Measurements from ENCODE around the gene ACVR2B. TPM values are rescaled to one million over a fixed set of nuclear protein-coding genes. Genes with fewer than 3 reads are reported as not detected.

Gene ACVR2B
- total RNA-seq, 2 experiments from 2014 or later = 4.5 to 4.7 TPM

DNA sequence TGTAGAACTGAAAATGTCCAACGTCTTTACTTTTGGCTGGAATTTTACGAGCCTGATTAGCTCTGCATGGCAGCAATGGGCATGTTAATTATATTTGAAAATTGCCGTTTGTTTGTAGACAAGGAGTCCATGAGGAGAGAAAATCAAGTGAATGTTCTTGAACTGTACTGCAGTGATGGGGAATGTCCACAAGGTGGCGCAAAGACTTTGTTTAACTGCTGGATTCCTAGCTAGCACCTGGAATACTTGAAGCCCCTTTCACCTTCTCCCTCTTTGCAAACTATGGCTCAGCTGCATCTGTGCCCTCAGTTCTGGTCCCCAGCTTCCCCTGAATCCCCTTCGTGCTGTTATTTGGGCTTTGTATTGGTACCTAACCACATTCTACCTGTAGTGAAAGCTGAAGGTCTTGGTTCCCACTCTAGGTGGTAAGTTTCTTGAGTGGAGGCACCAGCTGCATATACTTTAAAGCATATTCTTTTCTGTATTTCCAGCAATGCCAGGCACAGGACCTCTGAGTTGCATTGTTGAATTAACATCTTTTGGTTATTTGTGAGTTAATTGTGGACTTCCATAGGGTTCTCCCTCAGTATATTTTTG, 67.8 kb downstream of the ACVR2B start:
- no peaks in the 10 kb centered on the region for H3K27me3 Mint-ChIP-seq (ENCODE audit: low read depth)
- H3K27ac Mint-ChIP-seq = no peak overlapping the region
- DNase-seq (peak; percentile 75), ATAC-seq (peak; percentile 59)
- H3K36me3 Mint-ChIP-seq (ENCODE audit: low read depth) = peaks cover 40% of the 10 kb centered on the region
- H3K9me3 Mint-ChIP-seq (ENCODE audit: insufficient read depth) = no peaks in the 10 kb centered on the region
- no peak overlapping the region for H3K4me3 Mint-ChIP-seq
- POLR2A ChIA-PET = interaction anchor here (0.7 to 1.9 kb wide), 2 partner anchors 20 to 25 kb away, joined by 4 to 8 read pairs; partner anchors contain the start of gene EXOG
- CTCF ChIA-PET = interaction anchor here (0.6 to 8.8 kb wide), 49 partner anchors 9 to 767 kb away, joined by 3 to 190 read pairs (median 6); partner anchors contain the start of genes DLEC1, EXOG, OXSR1 and XYLB
- peaks cover 35% of the 10 kb centered on the region for H3K4me1 Mint-ChIP-seq (ENCODE audit: low read depth)

DNA sequence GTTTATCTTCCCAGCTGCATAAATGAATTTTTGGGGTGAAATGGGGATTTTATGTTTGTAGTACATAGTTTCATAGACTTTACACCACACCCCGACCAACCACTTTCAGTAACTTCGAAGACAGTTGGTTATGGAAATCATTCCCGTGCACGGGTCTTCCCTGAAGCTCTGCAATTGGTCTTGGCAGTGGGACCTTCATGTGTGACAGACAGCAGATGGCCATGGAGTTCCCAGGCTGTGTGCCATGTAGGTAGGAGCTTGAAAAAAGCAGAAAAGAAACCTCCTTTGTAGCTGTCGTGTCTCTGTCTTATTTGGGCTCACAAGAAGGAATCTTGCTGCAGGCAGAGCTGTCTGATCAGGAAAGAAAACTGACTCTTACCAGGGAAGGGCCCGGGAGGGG, 68.3 kb downstream of the ACVR2B start:
- no peak overlapping the region for H3K4me3 Mint-ChIP-seq
- no peak overlapping the region for H3K27ac Mint-ChIP-seq
- H3K36me3 Mint-ChIP-seq (ENCODE audit: low read depth) = peaks cover 35% of the 10 kb centered on the region
- no peak for DNase-seq
- ChIA-PET CTCF (interaction anchor here (0.6 to 8.8 kb wide), 42 partner anchors 8 to 766 kb away, joined by 3 to 190 read pairs (median 7); partner anchors contain the start of genes EXOG, OXSR1 and XYLB), POLR2A (interaction anchor here (0.6 to 1.9 kb wide), 3 partner anchors 19 to 889 kb away, joined by 4 to 8 read pairs (median 5); partner anchors contain the start of gene EXOG)
- H3K27me3 Mint-ChIP-seq (ENCODE audit: low read depth) = no peaks in the 10 kb centered on the region
- ATAC-seq = no peak
- H3K4me1 Mint-ChIP-seq (ENCODE audit: low read depth) = peaks cover 35% of the 10 kb centered on the region
- H3K9me3 Mint-ChIP-seq (ENCODE audit: insufficient read depth) = no peaks in the 10 kb centered on the region

DNA sequence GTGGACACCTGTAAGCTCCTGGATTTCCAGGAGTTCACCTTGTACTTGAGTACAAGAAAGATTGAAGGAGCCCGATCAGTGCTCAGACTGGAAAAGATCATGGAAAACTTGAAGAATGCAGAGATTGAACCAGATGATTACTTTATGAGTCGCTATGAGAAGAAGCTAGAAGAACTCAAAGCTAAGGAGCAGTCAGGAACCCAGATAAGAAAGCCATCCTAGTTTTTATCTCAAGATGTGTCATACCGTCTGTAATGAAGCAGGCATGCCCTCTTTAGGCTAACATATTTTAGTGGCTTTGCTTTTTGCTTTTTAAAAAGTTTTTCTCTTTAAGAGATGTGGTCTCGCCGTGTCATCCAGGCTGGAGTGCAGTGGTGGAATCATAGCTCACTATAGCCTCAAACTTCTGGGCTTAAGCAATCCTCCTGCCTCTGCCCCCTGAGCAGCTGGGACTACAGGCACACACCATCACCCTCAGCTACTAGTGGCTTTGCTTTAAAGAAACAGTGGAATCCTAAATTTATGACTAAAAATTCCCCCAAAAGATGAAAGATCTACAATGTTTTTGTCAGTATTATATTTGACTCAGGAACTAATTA, 70.5 kb downstream of the ACVR2B start:
- H3K4me1 Mint-ChIP-seq (ENCODE audit: low read depth) = peaks cover 22% of the 10 kb centered on the region
- DNase-seq = no peak
- no peaks in the 10 kb centered on the region for H3K9me3 Mint-ChIP-seq (ENCODE audit: insufficient read depth)
- H3K4me3 Mint-ChIP-seq = no peak overlapping the region
- no peak for ATAC-seq
- no peak overlapping the region for H3K27ac Mint-ChIP-seq
- H3K27me3 Mint-ChIP-seq (ENCODE audit: low read depth) = no peaks in the 10 kb centered on the region
- ChIA-PET POLR2A (no interaction called here), CTCF (interaction anchor here (1.2 to 8.8 kb wide), 4 partner anchors 44 to 476 kb away, joined by 3 to 190 read pairs (median 6); no protein-coding TSS in a partner anchor)
- peaks cover 32% of the 10 kb centered on the region for H3K36me3 Mint-ChIP-seq (ENCODE audit: low read depth)

DNA sequence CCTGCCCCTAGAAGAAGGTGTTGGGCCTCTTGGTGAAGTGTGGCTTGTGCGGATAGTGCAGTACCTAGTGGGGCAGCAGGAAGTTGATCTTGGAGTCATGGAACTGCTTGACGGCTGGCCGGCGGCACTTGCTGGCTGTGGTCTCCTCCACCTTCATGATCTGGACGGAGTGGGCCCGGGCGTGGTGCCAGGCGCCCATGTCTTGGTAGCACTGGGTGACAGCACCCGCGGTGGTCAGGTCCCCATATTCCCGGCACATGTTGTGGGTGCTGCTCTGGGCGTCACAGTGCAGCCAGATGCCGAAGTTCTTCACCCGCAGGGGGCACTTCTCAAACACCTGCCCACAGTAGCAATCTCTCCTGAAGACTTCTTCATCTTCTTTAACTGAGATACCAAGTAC, 73.1 kb downstream of the ACVR2B start:
- no peak overlapping the region for H3K27ac Mint-ChIP-seq

DNA sequence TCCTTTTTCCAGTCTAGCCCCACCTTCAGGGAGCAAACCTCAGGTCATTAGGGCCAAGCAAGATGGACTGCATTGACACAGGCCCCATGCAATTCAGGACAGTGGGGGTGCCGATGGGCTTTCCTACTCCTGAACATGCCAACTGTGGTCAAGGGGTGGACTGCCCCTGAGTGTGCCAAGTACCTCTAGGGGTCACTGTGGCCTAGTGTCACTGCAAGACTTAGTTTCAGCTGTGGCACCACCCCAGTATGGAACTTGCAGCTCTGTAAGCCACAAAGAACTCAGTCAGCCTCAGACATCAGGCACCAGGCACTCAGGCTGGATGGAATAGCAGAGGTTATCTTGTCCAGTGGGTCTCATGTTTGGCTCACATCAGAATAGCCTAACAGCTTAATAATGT, 74.8 kb downstream of the ACVR2B start:
- Mint-ChIP-seq H3K27ac (no peak overlapping the region), H3K27me3 (ENCODE audit: low read depth) (no peaks in the 10 kb centered on the region), H3K9me3 (ENCODE audit: insufficient read depth) (no peaks in the 10 kb centered on the region), H3K36me3 (ENCODE audit: low read depth) (peaks cover 32% of the 10 kb centered on the region), H3K4me3 (no peak overlapping the region), H3K4me1 (ENCODE audit: low read depth) (no peaks in the 10 kb centered on the region)
- ChIA-PET CTCF (no interaction called here), POLR2A (no interaction called here)
- ATAC-seq = no peak
- no peak for DNase-seq

More for the DNA sequence above, 73.1 kb downstream of the ACVR2B start:
- H3K27me3 Mint-ChIP-seq (ENCODE audit: low read depth) = no peaks in the 10 kb centered on the region
- H3K4me1 Mint-ChIP-seq (ENCODE audit: low read depth) = no peaks in the 10 kb centered on the region
- no peak for DNase-seq
- POLR2A ChIA-PET = no interaction called here
- H3K4me3 Mint-ChIP-seq = no peak overlapping the region
- H3K9me3 Mint-ChIP-seq (ENCODE audit: insufficient read depth) = no peaks in the 10 kb centered on the region
- ATAC-seq = no peak
- H3K36me3 Mint-ChIP-seq (ENCODE audit: low read depth) = peaks cover 34% of the 10 kb centered on the region
- CTCF ChIA-PET = interaction anchor here (1.7 kb wide), 1 partner anchor 31 kb away, joined by 4 read pairs; the partner anchor contains the start of gene EXOG

DNA sequence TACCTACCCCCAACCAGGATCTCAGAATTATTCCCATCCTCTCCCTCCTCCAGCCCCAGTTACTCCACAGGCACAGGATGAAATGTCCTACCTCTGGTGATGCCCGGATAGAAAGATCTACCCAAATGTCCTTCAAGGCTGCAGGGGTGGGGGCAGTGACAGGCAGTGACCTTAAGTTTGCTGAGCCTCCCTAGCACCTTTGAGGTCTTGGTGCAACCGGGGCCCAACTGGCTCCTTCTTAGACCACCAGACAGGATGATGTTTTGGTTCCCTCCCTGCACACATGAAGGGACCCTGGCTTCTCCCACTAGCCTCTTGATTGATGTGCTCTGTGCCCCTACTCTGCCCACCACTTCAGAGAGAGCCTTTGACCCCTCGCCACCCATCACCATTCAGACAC, 78.8 kb downstream of the ACVR2B start:
- DNase-seq (no peak), ATAC-seq (no peak)
- H3K9me3 Mint-ChIP-seq (ENCODE audit: insufficient read depth) = no peaks in the 10 kb centered on the region
- peaks cover 18% of the 10 kb centered on the region for H3K36me3 Mint-ChIP-seq (ENCODE audit: low read depth)
- no peaks in the 10 kb centered on the region for H3K4me1 Mint-ChIP-seq (ENCODE audit: low read depth)
- CTCF ChIA-PET = interaction anchor here (1.8 kb wide), 1 partner anchor 11 kb away, joined by 9 read pairs; no protein-coding TSS in a partner anchor
- POLR2A ChIA-PET = no interaction called here
- H3K27me3 Mint-ChIP-seq (ENCODE audit: low read depth) = no peaks in the 10 kb centered on the region
- H3K4me3 Mint-ChIP-seq = no peak overlapping the region
- H3K27ac Mint-ChIP-seq = no peak overlapping the region

DNA sequence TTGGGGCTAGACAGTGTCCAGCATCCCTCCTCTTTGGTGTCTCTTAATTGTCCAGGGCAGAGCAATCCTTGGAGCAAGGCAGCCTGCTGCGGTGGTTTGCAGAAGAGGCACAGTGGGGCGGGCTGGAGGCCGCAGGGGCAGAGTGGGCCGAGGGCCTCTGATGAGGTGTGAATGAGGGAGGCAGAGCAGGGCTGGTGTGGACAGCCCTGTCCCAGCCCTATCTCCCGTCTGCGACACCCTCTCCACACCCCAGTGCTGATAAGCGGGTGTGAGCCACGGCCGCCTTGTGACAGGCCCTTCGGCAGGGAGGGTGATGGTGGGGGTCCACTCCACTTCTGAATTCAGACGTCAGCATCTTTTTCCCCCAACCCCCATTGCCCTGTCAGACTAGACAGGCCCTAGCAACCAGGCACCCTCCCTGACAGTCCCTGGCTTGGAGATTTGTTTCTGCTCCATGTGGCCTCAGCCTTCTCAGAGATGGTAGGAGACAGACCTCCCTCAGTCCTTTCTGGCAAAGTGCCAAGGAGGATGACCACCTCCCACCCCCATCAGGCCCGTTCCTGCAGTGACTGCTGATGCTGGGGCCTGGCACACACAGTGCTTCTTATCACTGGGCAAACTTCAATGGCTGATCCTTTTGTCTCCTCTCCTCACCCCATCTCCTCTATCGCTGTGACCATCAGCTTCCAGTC, 79.7 kb downstream of the ACVR2B start:
- DNase-seq (no peak), ATAC-seq (no peak)
- Mint-ChIP-seq H3K27ac (no peak overlapping the region), H3K27me3 (ENCODE audit: low read depth) (no peaks in the 10 kb centered on the region), H3K9me3 (ENCODE audit: insufficient read depth) (no peaks in the 10 kb centered on the region), H3K4me3 (no peak overlapping the region), H3K36me3 (ENCODE audit: low read depth) (peaks cover 11% of the 10 kb centered on the region), H3K4me1 (ENCODE audit: low read depth) (no peaks in the 10 kb centered on the region)
- POLR2A ChIA-PET = no interaction called here
- CTCF ChIA-PET = interaction anchor here (1.4 to 1.8 kb wide), 2 partner anchors 12 kb away, joined by 7 to 9 read pairs; no protein-coding TSS in a partner anchor

DNA sequence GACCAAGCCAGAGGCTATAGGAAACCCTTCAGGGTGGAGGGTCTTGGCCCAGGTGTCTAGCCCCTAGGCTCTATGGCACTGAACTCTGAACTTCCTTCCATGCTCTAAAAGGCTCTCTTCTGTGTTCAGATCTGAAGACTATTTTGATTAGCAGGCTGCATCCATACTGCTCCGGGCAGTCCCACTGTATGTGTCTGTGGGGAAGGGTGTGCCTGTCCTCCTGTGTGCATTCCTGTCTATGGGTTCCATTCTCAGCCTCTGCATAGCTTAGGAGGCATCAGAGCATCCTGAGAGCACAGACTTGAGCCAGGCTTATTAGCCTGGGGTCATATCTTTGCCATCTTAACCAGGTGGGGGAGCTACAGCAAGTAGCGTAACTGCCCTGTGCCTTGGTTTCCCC, 80.5 kb downstream of the ACVR2B start:
- Mint-ChIP-seq H3K27ac (no peak overlapping the region), H3K36me3 (ENCODE audit: low read depth) (peaks cover 11% of the 10 kb centered on the region), H3K4me1 (ENCODE audit: low read depth) (no peaks in the 10 kb centered on the region), H3K4me3 (no peak overlapping the region), H3K27me3 (ENCODE audit: low read depth) (no peaks in the 10 kb centered on the region), H3K9me3 (ENCODE audit: insufficient read depth) (no peaks in the 10 kb centered on the region)
- DNase-seq = no peak
- CTCF ChIA-PET = interaction anchor here (1.1 to 1.4 kb wide), 2 partner anchors 13 to 121 kb away, joined by 4 to 7 read pairs; no protein-coding TSS in a partner anchor
- no peak for ATAC-seq
- POLR2A ChIA-PET = no interaction called here

DNA sequence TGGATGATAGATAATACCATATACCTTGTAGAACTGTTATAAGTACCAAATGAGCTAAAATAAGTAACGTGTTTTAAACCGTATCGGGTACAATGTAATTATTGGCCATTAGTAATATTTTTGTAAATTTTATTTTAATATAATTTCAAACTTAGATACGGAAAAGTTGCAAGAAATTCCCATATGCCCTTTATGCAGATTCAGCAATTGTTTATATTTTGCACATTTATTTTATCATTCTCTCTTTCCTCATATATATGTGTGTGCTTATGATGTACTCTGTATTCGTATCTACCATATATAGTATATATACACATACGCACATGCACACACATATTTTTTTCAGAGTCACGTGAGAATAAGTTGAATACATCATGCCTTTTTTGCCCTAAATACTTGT, 80.9 kb downstream of the ACVR2B start:
- POLR2A ChIA-PET = no interaction called here

DNA sequence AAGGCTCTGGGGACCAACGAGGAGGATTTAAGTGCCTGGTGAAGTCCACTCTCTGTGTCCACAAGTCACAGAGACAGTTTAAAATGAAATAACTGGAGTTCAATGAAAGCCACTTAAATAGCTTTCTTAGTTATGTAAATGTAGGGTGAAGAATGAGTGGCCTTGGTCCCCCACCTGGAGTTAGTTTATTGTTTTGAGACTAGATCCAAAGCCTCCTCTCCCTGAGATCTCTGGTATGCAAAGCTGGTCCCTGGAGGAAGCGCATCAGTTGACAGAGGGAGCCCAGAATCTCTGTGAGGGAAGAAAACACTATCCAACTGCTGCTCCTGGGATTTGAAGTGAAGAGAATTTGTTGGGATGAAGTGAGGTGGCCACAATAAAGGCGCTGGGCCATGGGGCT, 83.0 kb downstream of the ACVR2B start:
- H3K27ac Mint-ChIP-seq = no peak overlapping the region
- H3K9me3 Mint-ChIP-seq (ENCODE audit: insufficient read depth) = no peaks in the 10 kb centered on the region
- no peaks in the 10 kb centered on the region for H3K27me3 Mint-ChIP-seq (ENCODE audit: low read depth)
- H3K36me3 Mint-ChIP-seq (ENCODE audit: low read depth) = peaks cover 5% of the 10 kb centered on the region
- DNase-seq (no peak), ATAC-seq (no peak)
- H3K4me3 Mint-ChIP-seq = no peak overlapping the region
- ChIA-PET POLR2A (no interaction called here), CTCF (no interaction called here)
- H3K4me1 Mint-ChIP-seq (ENCODE audit: low read depth) = no peaks in the 10 kb centered on the region

More for the DNA sequence above, 80.9 kb downstream of the ACVR2B start:
- H3K27me3 Mint-ChIP-seq (ENCODE audit: low read depth) = no peaks in the 10 kb centered on the region
- H3K4me1 Mint-ChIP-seq (ENCODE audit: low read depth) = no peaks in the 10 kb centered on the region
- peaks cover 11% of the 10 kb centered on the region for H3K36me3 Mint-ChIP-seq (ENCODE audit: low read depth)
- DNase-seq = no peak
- H3K27ac Mint-ChIP-seq = no peak overlapping the region
- ATAC-seq = no peak
- CTCF ChIA-PET = interaction anchor here (1.1 to 1.4 kb wide), 2 partner anchors 14 to 121 kb away, joined by 4 to 7 read pairs; no protein-coding TSS in a partner anchor
- H3K9me3 Mint-ChIP-seq (ENCODE audit: insufficient read depth) = no peaks in the 10 kb centered on the region
- no peak overlapping the region for H3K4me3 Mint-ChIP-seq

DNA sequence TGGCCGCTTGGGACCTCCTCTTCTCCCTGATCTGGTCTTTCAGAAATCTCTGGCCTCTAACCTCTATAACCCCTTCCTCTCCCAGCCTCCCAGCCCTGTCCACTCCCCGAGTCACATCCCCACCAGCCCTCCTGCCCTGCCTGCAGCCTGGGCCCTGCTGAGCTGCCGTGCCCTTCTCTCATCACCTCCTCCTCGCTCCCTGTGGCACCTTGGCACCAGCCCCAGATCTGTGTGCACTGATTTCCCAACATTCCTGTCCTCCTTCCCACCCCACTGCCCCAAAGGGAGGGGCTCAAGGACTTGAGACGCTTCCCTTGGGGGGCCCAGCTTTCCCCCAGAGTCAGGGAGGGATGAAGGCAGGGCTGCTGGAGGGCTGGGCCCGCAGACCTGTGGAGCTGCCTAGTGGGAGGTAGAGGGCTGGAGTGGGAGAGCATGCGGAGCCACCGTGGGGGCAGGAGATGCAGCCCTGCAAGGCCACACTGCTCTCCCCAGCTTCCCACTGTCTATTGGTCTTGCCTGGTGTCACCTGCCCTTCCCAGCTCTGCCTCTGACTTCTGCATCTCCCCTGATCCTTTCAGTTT, 85.2 kb downstream of the ACVR2B start:
- no peak for ATAC-seq
- ChIA-PET CTCF (interaction anchor here (3.0 kb wide), 1 partner anchor 17 kb away, joined by 9 read pairs; no protein-coding TSS in a partner anchor), POLR2A (no interaction called here)

More for the DNA sequence above, 85.2 kb downstream of the ACVR2B start:
- H3K27ac Mint-ChIP-seq = no peak overlapping the region
- H3K9me3 Mint-ChIP-seq (ENCODE audit: insufficient read depth) = no peaks in the 10 kb centered on the region
- H3K36me3 Mint-ChIP-seq (ENCODE audit: low read depth) = peaks cover 5% of the 10 kb centered on the region
- no peaks in the 10 kb centered on the region for H3K4me1 Mint-ChIP-seq (ENCODE audit: low read depth)
- H3K4me3 Mint-ChIP-seq = no peak overlapping the region
- no peak for DNase-seq
- no peaks in the 10 kb centered on the region for H3K27me3 Mint-ChIP-seq (ENCODE audit: low read depth)
